ENCODE data around the gene JAG1. TPM values are rescaled to one million over a fixed set of nuclear protein-coding genes. Genes with fewer than 3 reads are reported as not detected.

Gene JAG1
- total RNA-seq, 4 donors from 2014 or later: 133 to 367 (median 191) TPM

- H3K36me3 ChIP-seq: peaks cover 48% of the 10 kb centered on the region
- H3K9me3 ChIP-seq: no peaks in the 10 kb centered on the region
- H3K27me3 ChIP-seq: no peaks in the 10 kb centered on the region
- no peak overlapping the region for H3K27ac ChIP-seq
- H3K4me3 ChIP-seq: no peak overlapping the region
- H3K4me1 ChIP-seq: peaks cover 91% of the 10 kb centered on the region
- peak in 1 of 2 donors; percentile 44 for DNase-seq (ENCODE audit: low spot score in 2 of 2)
- TF ChIP-seq POLR2AphosphoS5 (IDR thresholded peaks at IDR 0.05) (no peak), EP300 (IDR thresholded peaks at IDR 0.05) (no peak), POLR2A (IDR thresholded peaks at IDR 0.05) (no peak), CTCF (IDR thresholded peaks at IDR 0.05) (no peak)
- 69% methylated on average over 10 of the region's 10 CpGs for WGBS
Measured at GRCh38 chr20:10662661-10663458, 10.9 kb downstream of the JAG1 start.

- no peak overlapping the region for H3K27ac ChIP-seq
- WGBS: 76% methylated on average over 5 of the region's 5 CpGs
- H3K9me3 ChIP-seq: no peaks in the 10 kb centered on the region
- TF ChIP-seq POLR2AphosphoS5 (IDR thresholded peaks at IDR 0.05): no peak
- TF ChIP-seq CTCF (IDR thresholded peaks at IDR 0.05): no peak
- no peak for TF ChIP-seq POLR2A (IDR thresholded peaks at IDR 0.05)
- no peak for TF ChIP-seq EP300 (IDR thresholded peaks at IDR 0.05)
- peaks cover 54% of the 10 kb centered on the region for H3K36me3 ChIP-seq
- H3K4me3 ChIP-seq: no peak overlapping the region
- H3K27me3 ChIP-seq: no peaks in the 10 kb centered on the region
- peak in 1 of 2 donors; percentile 28 for DNase-seq (ENCODE audit: low spot score in 2 of 2)
- peaks cover 91% of the 10 kb centered on the region for H3K4me1 ChIP-seq
Measured at GRCh38 chr20:10662151-10662550, 11.6 kb downstream of the JAG1 start.

- Histone ChIP-seq H3K4me1 (peaks cover 90% of the 10 kb centered on the region), H3K4me3 (no peak overlapping the region), H3K27me3 (no peaks in the 10 kb centered on the region), H3K9me3 (no peaks in the 10 kb centered on the region), H3K36me3 (peaks cover 59% of the 10 kb centered on the region), H3K27ac (peak overlapping the region; percentile 60)
- peak in 1 of 2 donors; percentile 29 for DNase-seq (ENCODE audit: low spot score in 2 of 2)
- no peak for TF ChIP-seq POLR2A (IDR thresholded peaks at IDR 0.05)
- 73% methylated on average over 4 of the region's 4 CpGs for WGBS
Measured at GRCh38 chr20:10661261-10661660, 12.5 kb downstream of the JAG1 start.

GRCh38 chr20:10660661-10661060, 13.1 kb downstream of the JAG1 start:
- no peaks in the 10 kb centered on the region for H3K9me3 ChIP-seq
- peaks cover 89% of the 10 kb centered on the region for H3K4me1 ChIP-seq
- no peaks in the 10 kb centered on the region for H3K27me3 ChIP-seq
- peaks cover 65% of the 10 kb centered on the region for H3K36me3 ChIP-seq
- DNase-seq (ENCODE audit: low spot score in 2 of 2): peak in 1 of 2 donors; percentile 44
- WGBS: 50% methylated on average over 11 of the region's 11 CpGs
- no peak overlapping the region for H3K4me3 ChIP-seq
- TF ChIP-seq POLR2AphosphoS5 (IDR thresholded peaks at IDR 0.05): no peak
- TF ChIP-seq POLR2A (IDR thresholded peaks at IDR 0.05): no peak
- no peak for TF ChIP-seq EP300 (IDR thresholded peaks at IDR 0.05)
- no peak for TF ChIP-seq CTCF (IDR thresholded peaks at IDR 0.05)
- peak overlapping the region; percentile 60 for H3K27ac ChIP-seq

- Histone ChIP-seq H3K27me3 (no peaks in the 10 kb centered on the region), H3K27ac (peak overlapping the region; percentile 60), H3K9me3 (no peaks in the 10 kb centered on the region), H3K36me3 (peaks cover 72% of the 10 kb centered on the region), H3K4me3 (no peak overlapping the region), H3K4me1 (peaks cover 89% of the 10 kb centered on the region)
- 61% methylated on average over 12 of the region's 12 CpGs for WGBS
- TF ChIP-seq CTCF (IDR thresholded peaks at IDR 0.05) (no peak), EP300 (IDR thresholded peaks at IDR 0.05) (no peak), POLR2A (IDR thresholded peaks at IDR 0.05) (no peak), POLR2AphosphoS5 (IDR thresholded peaks at IDR 0.05) (no peak)
- DNase-seq (ENCODE audit: low spot score in 2 of 2): peak in 1 of 2 donors; percentile 29
Measured at GRCh38 chr20:10659651-10660601, 13.9 kb downstream of the JAG1 start.

Data from suprapubic skin (tissue), 4 donors.